Activated CD4-positive, alpha-beta T cell treated with anti-CD3 and anti-CD28 coated beads, Interleukin-10, Interleukin-2, amounts not matched to agents 100 ng/mL and 50 ng/mL, durations not matched to agents 16 hours and 8 hours (primary cell): ENCODE measurements around the gene CAMTA1.

ENCODE experiments used
- DNase-seq: peaks from one replicate; pipeline ENCODE4 v3.0.0-alpha.2; 2020

CAMTA1 gene

DNA sequence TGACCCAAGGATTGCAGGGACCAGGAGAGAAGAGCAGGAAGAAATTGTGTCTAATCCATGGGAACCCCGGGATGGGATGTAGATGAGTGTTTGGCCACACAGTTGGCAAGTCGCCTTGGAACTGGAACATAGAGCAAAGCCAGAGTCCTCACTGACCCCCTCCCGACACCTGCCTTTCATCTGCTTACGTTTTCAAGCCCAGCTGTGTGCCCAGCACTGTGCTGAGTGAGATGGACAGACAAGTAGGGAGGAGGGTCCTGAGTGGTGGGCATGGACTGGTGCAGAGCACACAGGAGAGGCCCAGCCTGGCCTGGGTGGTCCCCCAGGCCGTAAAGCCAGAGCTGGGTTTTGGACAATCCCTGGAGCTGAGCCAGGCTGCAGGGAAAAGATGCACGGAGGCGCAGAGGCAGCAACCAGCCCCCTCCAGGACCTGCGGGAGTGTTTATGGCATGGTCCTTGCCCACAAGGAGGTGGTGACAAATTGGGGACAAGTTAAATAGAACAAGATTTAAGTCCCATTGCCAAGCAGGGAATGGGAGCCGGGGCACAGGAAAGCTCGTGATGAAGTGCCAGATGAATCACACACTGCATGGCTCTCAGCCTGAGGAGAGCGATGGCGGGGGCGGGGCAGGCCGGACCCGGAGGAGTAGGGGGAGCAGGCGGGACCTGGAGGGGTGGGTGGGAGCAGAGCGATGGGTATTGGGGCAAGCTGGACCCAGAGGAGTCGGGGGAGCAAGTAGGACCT lies 828.0 kb downstream of the CAMTA1 start:
- DNase-seq, result no peak

DNA sequence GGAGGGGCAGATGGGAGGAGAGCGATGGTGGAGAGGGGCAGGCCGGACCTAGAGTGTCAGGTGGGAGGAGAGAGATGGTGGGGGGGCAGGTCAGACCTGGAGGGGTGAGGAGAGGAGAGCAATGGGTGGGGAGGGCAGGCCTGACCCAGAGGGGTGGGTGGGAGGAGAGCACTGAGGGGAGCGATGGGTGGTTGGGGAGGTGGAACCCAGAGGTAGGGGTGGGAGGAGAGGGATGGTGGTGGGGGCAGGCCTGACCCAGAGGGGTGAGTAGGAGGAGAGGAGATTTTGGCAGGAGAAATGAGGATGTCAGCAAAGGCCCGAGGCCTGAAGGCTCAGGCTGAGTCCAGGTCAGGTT lies 828.6 kb downstream of the CAMTA1 start:
- no peak for DNase-seq

DNA sequence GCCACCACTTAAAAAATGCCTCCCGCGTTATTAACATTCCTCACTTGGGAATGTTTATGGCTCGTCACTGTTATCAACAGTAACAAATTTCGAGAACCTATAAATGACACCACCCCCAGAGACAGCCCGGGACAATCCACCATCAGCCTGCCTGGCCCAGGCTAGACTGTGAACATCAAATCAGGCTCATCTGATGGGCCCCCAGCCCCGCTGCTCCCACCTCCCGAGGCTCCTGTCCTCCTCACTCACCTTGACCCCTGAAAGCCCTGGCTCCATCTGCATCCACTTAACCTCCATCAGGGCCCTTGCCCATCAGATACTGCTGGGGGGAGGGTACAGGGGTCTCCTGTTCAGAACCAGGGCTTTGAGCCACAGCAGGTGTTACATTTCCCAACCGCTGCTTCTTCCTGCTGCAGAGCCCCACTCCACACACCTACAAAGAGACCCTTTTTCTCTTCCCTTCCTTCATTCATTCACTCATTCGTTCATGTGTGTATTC lies 829.4 kb downstream of the CAMTA1 start:
- DNase-seq, result no peak

DNA sequence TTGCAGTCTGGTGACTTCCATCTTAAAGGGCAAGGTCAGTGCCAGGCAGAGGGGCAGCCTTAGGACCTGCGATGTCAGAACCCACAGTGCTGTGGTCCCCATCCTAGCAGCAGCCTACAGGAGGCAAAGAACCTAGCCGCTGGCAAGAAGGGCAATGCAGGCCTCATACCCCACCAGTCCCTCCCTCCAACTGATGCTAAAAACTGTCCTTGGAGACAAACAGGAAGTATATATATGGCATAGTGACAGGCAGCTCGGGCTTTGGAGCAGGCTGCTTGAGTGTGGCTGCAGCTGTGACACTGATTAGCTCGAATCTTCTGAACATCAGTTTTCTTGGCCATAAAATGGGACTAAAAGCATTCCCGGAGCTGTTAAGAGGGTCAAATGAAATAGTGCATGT lies 829.9 kb downstream of the CAMTA1 start:
- DNase-seq, result no peak

DNA sequence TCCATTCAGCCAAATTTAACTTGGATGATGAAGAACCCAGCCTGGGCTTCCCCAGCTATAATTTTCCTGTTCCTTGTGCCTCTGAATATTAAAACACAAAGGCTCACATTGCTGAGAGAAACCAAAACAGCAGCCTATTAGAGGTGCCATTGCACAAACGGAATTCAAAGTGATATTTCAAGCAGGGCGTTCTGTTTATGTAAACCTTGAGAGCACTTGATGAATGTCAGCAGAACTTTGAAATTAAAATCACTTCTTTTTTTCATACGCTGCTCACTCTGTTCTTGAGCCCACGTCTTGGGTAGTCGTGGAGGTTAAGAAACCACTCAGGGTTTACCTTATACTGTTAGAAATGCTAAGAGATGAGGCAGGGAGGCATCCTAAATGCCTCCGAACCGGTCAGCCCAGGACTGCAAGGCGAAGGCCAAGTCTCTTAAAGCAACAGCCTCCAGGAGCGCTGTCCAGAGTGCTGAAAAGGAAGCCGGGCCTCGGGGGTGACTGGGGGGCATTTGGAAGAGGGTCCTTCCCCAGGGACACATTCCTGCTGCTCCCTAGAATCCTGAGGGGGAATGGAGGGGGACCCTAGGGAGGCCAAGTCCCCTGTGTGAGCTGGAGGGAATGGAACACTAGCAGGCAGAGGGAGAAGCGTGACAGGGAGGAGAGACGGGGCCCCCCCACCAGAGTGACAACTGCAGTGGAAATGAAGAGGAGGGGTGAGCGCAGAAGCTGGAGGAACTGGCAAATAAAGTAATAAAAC lies 831.0 kb downstream of the CAMTA1 start:
- DNase-seq, result peak; percentile 8

DNA sequence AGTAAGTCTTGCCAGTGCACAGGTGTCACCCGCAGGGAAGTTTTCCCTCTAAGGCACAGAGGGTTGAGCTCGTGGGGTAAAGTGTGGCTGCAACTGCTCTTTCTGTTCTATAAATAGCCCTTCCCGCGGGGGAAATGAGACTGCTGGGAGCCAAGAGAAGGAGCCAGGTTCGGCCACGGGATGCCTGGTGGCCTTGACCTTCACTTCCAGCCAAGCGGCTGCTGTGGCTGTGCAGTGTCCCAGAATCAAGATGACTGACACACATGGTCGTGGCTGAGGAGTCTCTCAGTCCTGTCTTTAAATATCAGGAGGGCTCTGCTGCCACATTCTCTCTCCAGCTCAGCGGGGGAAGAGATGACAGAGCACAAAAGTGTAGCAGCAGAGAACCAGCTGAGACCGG lies 831.7 kb downstream of the CAMTA1 start:
- no peak for DNase-seq

DNA sequence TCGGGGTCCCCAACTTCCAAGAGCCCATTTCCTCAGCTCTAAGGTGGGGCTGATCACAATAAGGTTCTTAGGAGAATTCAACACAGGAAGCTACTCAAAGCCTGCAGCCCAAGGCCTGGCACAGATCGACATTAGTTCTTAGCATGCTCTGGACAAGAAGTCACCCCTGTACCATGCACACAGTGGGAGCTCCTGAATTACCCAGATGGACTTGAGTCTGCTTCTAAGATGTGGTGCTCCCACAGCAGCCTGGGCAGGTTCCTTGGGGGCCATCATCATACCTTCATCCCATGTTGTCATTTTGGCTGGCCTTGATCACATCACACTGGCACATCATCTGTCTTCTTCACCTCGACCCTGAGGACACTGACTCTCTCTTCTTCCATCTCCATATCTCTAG lies 832.6 kb downstream of the CAMTA1 start:
- no peak for DNase-seq

DNA sequence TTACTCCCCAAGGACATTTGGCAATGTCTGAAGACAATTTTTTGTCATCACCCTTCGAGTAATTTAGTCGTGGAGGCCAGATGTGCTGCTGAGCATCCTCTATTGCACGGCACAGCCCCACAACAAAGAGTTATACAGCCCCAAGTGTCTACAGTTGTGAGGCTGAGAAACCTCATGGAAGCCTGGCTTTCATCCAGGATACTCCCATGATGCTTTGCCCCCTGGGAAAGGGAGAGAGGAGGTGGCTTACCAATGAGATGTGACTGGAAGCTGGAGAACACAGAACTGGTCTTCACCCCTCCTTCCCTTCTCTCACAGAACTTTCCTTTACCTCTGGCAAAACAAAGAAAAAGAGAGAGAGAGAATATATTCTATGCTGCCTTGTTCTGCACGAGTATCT lies 834.9 kb downstream of the CAMTA1 start:
- DNase-seq, result no peak

DNA sequence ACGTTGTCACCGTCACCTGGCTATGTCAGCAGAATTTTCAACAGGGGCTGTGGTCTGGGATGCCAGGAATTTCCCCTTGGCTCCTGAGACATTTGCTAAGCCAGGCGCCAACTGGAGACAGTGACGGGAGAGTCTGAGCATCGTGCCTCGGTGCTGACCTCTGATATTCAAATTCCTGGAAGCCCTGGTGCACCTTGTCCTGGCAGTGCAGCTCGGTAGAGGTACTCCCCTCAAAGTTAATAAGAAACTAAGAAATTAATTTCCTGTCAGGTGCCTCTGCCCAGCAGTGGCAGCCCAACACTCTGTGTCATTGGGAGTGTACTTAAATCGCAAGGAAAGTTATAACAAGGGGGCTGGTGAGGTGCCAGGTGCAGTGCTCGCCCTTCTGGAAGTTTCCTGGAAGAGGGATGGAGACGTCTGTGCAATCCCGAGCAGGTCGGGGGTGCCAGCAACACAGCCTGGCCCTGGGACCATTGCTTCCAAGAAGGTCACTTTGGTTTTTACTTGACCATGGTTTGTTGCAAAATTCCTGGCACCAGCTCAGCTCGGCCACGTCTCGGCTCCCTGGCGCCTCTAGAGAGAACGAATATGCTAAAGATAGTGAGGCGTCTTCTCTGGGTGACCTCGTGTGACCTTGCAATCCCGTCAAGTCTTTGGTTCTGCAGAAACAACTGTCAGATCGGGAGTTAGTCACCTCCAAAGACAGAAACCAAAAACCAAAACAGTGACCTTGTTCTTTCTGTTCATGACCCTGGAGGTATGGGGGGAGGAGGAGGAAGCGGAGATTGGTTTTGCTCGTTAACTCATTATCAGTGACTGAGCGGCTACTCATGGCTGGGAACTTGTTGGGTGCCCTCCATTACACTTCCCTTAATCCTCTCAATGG lies 836.3 kb downstream of the CAMTA1 start:
- no peak for DNase-seq

DNA sequence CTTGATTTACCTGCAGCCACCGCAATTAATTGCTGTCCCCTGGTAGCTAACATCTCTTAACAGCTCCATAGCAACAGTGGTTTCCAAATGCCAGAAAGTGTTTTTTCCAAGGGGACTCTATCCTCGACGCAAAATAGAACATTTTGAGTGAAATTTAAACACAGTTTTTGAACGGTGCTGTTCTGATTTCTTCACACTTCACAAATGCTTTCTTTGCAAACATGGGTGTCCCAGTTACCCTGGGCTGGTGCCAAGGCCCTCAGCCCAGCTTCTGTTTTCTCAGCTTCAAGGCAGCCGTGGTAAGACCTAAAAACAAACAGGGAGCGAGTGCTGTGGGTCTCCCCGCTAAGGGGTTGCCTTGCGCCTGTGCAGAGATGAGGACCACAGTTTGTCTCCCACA lies 838.6 kb downstream of the CAMTA1 start:
- no peak for DNase-seq

DNA sequence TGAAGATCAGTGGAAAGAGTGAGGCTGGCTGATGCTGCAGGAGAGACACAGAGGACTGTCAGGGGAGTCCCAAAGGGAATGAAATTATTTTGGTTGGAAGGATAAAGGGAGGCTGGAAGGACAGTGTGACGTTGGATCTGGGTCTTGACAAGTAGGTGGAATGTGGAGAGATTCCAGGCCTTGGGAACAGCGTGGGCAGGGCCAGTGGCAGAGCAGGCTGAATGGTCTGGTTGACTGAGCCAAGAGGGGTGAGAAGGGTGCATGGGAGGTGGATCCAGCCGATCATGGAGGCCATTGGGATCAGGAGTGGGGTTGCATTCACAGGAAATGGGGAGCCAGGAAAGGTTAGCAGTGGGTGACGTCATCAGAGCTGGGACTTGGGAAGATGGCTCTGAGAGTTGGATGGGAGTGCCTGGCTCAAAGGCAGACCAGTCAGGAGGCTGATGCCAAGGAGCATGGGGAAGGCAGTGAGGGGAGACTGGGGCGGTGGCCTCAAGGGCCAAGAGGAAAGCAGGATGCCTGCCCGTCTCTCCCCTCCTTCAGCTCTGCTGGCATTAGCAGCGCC lies 839.6 kb downstream of the CAMTA1 start:
- no peak for DNase-seq

DNA sequence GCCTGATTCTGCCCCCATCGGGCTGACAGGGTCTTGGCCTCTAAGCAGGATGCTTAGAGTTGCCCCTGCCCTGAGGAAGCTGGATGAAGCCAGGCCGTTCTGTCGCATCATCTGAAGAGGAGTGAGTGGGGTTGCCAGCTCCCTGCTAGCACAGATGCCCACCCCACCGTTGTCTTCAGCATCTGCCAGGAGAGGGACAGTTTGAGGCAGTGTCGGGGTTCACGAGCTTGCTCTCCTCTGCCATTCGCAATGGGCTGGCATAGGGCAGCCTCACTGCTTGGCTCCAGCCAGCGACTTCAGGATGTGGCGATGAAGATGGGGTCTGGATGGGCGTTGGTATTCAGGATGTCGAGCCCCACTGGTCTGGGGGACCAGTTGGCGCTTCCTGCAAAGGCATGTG lies 840.1 kb downstream of the CAMTA1 start:
- no peak for DNase-seq

DNA sequence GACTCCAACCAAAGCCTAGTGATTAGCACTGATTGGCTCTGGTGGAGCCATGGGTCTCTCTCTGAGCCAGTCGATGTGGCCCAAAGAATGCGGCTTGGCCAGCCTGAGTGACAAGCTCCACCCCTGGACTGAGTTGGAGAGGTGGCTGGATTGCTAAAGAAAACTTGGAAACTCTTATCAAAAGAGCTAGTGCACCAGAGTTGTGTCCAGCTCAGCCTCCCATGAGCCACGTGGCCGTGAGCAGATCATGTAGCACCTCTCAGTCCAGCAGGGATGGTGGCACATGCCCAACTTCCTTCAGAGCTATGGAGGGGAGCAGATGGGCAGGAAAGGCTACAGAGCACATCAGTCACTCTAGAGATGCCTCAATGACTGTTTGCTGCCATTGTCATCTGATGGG lies 843.0 kb downstream of the CAMTA1 start:
- no peak for DNase-seq

DNA sequence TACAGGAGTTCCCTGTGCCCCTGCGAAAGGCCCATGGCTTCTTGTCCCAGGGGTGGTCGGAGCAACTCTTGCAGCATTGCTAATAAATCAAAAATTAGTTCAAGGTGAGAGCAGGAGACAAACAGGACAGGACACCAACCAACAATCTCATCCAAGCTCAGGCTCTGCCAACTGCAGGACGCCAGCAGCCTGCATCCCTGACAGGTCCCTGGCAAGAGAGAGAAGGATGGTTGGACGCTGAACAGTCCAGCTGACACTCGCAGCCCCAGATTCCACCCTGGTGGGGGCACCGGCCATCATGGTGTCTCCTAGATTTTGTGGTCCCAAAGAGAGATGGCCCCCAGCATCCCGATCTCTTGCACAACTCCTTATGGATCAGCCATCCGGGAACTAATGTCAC lies 843.8 kb downstream of the CAMTA1 start:
- no peak for DNase-seq

DNA sequence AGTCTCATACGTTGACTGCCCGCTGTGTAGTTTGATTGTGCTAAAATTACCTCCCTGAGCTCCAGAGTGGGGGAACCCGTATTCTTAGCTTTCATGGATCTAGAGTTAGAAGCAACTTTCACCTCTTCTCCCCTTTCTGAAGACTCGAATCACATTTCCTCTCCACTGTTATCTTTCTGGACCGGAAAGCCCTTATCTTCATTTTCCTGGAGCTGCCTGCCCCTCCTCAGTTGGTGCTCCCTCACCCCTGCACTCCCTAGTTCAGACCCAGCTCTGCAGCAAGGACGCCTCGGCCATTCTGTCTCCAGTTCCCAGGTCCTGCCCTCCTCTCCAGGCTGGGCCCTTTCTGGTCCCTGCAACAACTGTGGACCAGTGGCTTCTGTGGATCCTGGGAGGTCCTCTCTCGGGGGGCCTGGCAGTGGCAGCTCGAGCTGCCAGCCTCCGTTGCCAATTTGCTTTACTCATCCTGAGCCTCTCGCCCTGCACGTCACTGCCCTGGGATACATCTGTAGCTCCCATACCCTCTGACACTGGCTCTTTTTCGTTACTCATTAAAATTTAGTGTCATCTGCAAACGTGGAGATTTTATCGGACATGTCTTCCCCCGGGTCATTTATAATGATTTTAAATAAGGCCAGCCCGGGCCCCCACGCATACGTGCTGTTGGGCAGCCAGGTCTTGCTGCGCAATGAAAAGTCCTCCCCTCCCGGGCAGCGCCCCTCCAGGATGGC lies 844.4 kb downstream of the CAMTA1 start:
- DNase-seq, result no peak

DNA sequence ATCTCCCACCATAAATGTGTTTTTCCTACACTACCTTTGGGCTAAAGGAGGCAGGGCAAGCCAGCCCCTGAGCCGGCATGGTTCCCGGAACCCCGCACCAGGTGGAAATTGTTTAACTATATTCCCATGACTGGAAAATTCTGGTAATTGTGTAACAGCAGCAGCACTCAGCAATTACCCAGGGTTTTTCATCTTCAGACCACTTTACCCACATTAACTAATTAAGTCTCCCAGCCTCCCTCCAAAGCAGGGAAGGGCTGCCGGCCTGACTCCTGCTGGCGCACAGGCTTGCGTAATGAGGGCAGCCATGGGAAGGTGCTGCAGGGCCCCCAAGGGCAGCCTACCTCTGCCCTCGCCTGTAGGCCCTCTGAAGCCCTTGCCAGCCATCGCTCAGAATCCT lies 845.1 kb downstream of the CAMTA1 start:
- no peak for DNase-seq

DNA sequence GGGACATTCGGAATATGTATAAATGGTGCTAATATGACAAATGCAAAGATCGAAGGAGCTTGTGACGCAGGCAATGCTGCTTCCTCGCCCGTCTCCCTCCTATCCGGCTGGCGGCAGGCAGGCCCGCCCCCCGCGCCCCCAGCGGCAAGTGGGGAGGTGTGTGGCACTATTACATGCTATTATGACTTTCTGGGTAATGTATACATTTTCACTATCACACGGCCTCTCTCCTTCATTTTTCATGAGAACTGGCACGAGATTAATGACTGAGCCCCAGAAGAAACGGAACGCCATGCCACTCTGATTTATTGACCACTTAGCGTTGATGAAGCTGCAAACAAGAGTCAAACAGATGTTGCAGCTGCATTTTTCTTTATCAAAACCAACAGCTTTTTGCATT lies 846.9 kb downstream of the CAMTA1 start:
- no peak for DNase-seq

DNA sequence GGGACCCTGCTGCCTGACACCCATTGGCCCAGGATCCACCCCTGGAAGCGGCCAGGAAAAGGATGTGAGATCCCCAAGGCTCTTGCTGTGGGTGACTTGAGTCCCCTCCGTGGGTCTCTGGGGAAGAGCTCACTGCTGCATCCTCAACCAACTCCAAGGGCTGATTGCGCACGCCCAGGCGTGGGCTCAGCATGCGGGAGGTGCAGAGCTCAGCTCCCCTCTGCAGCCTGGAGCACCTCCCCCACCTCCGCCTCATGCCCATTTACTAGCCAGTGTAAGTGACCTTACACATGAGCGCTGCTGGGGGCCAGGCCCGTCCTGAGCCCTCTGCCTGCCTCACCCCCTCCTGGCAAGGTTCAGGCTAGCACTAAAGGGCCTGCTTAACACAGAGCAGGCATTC lies 847.4 kb downstream of the CAMTA1 start:
- DNase-seq, result no peak

DNA sequence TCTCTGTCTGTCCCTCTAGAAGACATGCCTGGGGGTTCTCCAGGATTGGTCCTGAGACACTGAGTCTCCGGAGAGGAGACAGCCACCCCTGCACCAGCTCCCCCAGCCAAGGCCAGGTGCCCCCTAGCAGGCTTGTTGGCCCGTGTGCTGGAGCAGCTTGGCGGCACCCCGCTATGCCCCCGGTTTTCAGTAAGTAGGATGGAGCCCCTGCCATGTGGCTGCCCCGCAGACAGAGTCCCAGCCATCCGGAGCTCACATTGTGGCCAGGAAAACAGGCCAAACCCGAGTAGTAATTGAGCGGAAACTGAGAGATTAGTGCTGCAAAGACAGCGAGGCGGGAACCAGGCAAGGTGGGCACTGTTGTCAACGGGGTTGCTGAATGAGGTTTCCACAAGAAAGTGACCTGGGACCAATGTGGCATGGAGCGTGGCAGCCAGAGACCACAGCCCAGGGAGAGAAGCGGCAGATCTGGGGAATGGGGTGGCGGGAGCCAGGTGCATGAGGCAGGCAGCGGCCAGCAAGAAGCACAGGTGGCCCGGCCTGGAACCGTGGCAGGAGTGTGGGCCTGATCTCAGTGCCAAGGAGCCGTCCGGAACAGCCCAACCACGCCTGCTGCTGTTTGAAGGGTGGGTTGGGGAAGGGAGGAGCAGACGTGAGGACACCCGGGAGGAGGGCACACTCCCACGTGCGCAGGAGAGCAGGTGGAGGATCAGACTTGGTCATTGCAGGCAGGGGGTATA lies 848.4 kb downstream of the CAMTA1 start:
- no peak for DNase-seq

DNA sequence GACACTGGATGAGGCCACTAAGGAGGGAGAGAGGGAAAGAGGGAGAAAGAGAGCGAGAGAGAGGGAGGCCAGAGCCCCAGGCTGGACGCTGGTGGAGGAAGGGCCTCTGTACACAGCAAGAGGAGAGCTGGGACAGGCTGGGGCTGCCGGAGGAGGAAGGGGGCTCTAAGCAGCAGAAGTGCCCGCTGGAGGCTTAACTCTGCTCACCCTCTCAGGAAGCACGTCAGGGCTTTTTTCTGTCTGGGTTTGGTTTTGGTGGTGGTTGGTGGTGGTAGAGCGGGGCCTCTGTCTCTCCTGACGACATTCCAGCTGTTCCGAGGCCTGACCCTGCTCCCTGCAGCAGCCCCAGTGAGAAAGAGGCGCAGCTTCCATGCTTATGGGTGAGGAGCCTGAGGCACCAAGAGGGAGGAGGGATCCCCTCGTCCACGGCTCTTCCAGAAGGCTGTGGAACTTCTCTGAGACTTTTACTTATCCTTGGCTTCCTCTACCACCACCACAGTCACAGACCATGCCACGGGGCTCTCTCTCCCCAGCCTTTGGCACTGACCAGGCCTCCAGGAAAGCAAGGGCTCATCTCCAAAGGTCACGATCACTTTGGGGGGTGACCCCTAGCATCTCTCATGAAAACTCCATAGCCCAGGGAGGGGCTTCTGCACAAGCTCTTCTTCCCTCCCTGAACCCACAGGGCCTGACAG lies 849.4 kb downstream of the CAMTA1 start:
- DNase-seq, result no peak
